Type B pancreatic cell (in vitro differentiated cells): ENCODE results near the gene FBXL3. TPM values are rescaled to one million over a fixed set of nuclear protein-coding genes. Genes with fewer than 3 reads are reported as not detected.
"Not testable (repeated sequence)": the region's sequence is repeated elsewhere in the genome, so short reads cannot be mapped to it uniquely, and the experiment has no call there.

Experiments used
- DNase-seq: peaks from one replicate; pipeline ENCODE4 v3.0.0; 2021; ENCODE audit warnings: mixed read lengths; ENCODE audit not compliant: unreplicated experiment; ENCODE audit errors: extremely low spot score
- H3K27ac Mint-ChIP-seq: 2 replicates; pipeline ENCODE4 v1.8.0; 2021; ENCODE audit warnings: mild to moderate bottlenecking, mixed read lengths
- H3K27me3 Mint-ChIP-seq: 2 replicates; pipeline ENCODE4 v1.8.0; 2021; ENCODE audit warnings: mixed read lengths
- H3K36me3 Mint-ChIP-seq: 2 replicates; pipeline ENCODE4 v1.8.0; 2021; ENCODE audit warnings: mixed read lengths
- H3K4me1 Mint-ChIP-seq: one replicate; pipeline ENCODE4 v1.8.0; 2021; ENCODE audit warnings: mixed read lengths; ENCODE audit not compliant: unreplicated experiment
- H3K4me3 Mint-ChIP-seq: 2 replicates; pipeline ENCODE4 v1.8.0; 2021; ENCODE audit warnings: mild to moderate bottlenecking, mixed read lengths
- H3K9me3 Mint-ChIP-seq: 2 replicates; pipeline ENCODE4 v1.8.0; 2021; ENCODE audit warnings: mixed read lengths
- total RNA-seq: library from RNA; stranded (reverse); gene quantifications from 2 replicates; pipeline ENCODE4 v1.2.1, GENCODE V29; 2021; ENCODE audit warnings: low replicate concordance
- TF ChIP-seq, protein P1 (sequence below): fragments of 200-600 bp; sonication (generic); conservative IDR thresholded peaks from 2 replicates; pipeline ENCODE4 v1.5.0; 2021; ENCODE audit warnings: antibody characterized with exemption, mild to moderate bottlenecking

The FBXL3 gene
- total RNA-seq, 1 donor from 2014 or later, result 28.7 TPM

DNA sequence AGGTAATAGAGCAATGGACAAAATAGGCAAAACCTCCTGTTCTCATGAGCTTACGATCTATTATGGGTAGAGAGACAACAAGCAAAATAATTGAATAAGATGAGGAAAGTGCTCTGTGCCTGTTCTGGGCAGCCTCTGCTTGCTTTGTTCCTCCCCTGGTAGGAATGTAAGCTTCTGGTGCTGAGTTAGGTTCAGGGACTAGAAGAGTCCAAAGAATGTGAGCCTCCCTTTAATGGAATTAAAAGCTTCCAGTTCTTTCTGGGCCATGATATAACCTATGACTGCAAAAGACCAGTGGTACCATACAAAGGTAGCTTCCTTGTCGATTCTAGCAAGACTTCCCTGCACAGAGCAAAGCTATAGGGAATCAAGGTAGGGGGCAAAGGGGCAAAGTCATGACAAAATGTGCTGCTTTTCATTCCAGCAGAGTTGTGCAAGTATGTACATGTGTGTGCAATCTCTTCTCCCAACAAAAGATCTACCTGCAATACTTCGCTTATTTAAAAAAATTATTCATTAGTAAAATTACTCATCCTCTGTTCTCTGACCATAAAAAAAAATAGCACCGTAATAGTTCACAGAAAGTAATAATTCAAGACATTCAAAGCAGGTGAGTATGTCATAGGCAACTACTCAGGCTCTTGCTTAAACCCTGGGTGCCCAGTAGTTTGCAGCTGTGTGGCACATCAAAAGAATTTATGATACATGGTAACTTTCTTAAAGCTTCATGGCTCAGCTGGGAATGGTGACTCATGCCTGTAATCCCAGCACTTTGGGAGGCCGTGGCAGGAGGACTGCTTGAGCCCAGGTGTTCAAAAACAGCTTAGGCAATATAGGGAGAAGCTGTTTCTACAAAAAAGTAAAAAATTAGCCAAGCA, 57.2 kb downstream of the FBXL3 start:
- H3K4me3 Mint-ChIP-seq, result peak overlapping the region; percentile 13
- peaks cover 4% of the 10 kb centered on the region for H3K27me3 Mint-ChIP-seq
- peaks cover 41% of the 10 kb centered on the region for H3K4me1 Mint-ChIP-seq
- TF ChIP-seq, protein P1, sequence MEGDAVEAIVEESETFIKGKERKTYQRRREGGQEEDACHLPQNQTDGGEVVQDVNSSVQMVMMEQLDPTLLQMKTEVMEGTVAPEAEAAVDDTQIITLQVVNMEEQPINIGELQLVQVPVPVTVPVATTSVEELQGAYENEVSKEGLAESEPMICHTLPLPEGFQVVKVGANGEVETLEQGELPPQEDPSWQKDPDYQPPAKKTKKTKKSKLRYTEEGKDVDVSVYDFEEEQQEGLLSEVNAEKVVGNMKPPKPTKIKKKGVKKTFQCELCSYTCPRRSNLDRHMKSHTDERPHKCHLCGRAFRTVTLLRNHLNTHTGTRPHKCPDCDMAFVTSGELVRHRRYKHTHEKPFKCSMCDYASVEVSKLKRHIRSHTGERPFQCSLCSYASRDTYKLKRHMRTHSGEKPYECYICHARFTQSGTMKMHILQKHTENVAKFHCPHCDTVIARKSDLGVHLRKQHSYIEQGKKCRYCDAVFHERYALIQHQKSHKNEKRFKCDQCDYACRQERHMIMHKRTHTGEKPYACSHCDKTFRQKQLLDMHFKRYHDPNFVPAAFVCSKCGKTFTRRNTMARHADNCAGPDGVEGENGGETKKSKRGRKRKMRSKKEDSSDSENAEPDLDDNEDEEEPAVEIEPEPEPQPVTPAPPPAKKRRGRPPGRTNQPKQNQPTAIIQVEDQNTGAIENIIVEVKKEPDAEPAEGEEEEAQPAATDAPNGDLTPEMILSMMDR, result no peak
- peaks cover 4% of the 10 kb centered on the region for H3K9me3 Mint-ChIP-seq
- DNase-seq, result no peak
- no peaks in the 10 kb centered on the region for H3K36me3 Mint-ChIP-seq
- H3K27ac Mint-ChIP-seq, result peak overlapping the region; percentile 80

GRCh38 chr13:76968041-76968440, 58.9 kb downstream of the FBXL3 start:
- Mint-ChIP-seq H3K27me3 (no peaks in the 10 kb centered on the region), H3K27ac (no peak overlapping the region), H3K4me3 (no peak overlapping the region), H3K36me3 (no peaks in the 10 kb centered on the region), H3K4me1 (peaks cover 36% of the 10 kb centered on the region), H3K9me3 (peaks cover 4% of the 10 kb centered on the region)
- DNase-seq, result no peak
- TF ChIP-seq, protein P1, result no peak

- Mint-ChIP-seq H3K4me3 (peak overlapping the region; percentile 50), H3K27me3 (no peaks in the 10 kb centered on the region), H3K27ac (peak overlapping the region; percentile 32), H3K36me3 (no peaks in the 10 kb centered on the region), H3K4me1 (peaks cover 29% of the 10 kb centered on the region), H3K9me3 (peaks cover 4% of the 10 kb centered on the region)
- TF ChIP-seq, protein P1, result no peak
- no peak for DNase-seq
Measured at GRCh38 chr13:76967031-76967430, 59.9 kb downstream of the FBXL3 start.

DNA sequence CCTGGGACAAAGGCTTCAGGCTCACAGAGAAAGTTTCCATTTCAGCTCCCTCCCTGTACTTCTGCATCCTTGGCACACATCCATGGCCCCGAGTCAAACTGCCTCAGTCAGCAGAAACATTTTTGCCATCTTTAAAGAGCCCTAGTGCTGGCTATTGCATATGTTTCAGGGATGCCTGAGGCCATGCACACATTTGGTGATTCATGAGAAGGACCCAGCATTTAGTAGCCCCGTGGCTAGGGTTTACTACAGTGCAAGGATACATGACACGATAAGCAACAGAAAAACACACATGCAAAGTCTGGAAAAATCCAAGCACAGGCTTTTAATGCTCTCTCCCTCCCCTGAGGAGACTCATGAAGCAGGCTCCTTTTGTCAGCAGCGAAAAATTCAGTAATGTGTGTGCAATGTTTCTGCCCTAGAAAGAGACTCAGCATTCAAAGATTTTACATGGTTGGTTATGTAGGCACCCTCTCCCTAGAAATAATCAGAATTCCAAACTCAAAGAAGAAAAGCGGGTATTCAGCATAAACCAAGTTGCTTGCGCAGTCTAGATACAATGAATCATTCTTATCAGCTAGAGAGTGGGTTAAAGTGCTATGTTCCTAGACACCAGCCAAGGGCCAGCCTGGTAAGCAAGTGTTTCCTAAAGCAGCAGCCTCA, 61.1 kb downstream of the FBXL3 start:
- Mint-ChIP-seq H3K27ac (peak overlapping the region; percentile 32), H3K4me1 (peaks cover 23% of the 10 kb centered on the region), H3K4me3 (peak overlapping the region; percentile 46), H3K27me3 (no peaks in the 10 kb centered on the region), H3K36me3 (no peaks in the 10 kb centered on the region), H3K9me3 (peaks cover 4% of the 10 kb centered on the region)
- DNase-seq, result no peak
- TF ChIP-seq, protein P1, result no peak

DNA sequence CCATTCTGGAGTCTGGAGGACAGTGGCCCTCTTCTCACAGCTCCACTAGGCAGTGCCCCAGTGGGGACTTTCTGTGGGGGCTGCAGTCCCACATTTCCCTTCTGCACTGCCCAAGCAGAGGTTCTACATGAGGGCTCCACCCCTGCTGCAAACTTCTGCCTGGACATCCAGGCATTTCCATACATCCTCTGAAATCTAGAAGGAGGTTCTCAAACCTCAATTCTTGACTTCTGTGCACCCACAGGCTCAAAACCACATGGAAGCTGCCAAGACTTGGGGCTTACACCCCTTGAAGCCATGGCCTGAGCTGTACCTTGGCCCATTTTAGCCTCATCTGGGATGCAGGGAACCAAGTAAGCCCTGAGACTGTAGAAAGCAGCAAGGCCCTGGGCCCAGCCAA, 67.2 kb downstream of the FBXL3 start:
- H3K27me3 Mint-ChIP-seq, H3K9me3 Mint-ChIP-seq, DNase-seq, H3K36me3 Mint-ChIP-seq, H3K4me1 Mint-ChIP-seq, H3K27ac Mint-ChIP-seq, H3K4me3 Mint-ChIP-seq: not testable (repeated sequence)

DNA sequence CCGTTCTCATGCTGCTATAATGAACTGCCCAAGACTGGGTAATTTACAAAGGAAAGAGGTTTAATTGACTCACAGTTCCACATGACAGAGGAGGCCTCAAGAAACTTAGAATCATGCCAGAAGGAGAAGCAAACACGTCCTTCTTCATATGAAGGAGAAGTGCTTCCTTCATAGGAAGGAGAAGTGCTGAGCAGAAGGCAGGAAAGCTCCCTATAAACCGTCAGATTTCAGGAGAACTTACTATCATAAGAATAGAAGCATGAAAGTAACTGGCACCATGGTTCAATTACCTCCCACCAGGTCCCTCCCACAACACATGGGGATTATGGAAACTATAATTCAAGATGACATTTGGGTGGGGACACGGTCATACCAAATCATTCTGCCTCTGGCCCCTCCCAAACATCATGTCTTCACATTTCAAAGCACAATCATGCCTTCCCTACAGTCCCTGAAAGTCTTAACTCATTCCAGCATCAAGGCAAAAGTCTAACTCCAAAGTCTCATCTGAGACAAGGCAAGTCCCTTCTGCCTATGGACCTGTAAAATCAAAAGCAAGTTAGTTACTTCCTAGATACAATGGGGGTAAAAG, 68.0 kb downstream of the FBXL3 start:
- no peak overlapping the region for H3K4me3 Mint-ChIP-seq
- TF ChIP-seq, protein P1, result no peak
- H3K4me1 Mint-ChIP-seq, result no peaks in the 10 kb centered on the region
- DNase-seq, result no peak
- no peak overlapping the region for H3K27ac Mint-ChIP-seq
- H3K36me3 Mint-ChIP-seq, result no peaks in the 10 kb centered on the region
- peaks cover 10% of the 10 kb centered on the region for H3K9me3 Mint-ChIP-seq
- H3K27me3 Mint-ChIP-seq, result no peaks in the 10 kb centered on the region
